Left lobe of liver (tissue), 2 donors: ENCODE measurements around the gene RPP21. TPM values are rescaled to one million over a fixed set of nuclear protein-coding genes. Genes with fewer than 3 reads are reported as not detected.
A peak's percentile ranks its signal among the peaks of the same experiment; 100 is the strongest.
"Not testable (repeated sequence)": the region's sequence is repeated elsewhere in the genome, so short reads cannot be mapped to it uniquely, and the experiment has no call there.

Experiments used
- ATAC-seq: fragments of 200-7000 bp; cut with Tn5 transposase; one replicate; pipeline ENCODE4 v1.9.1; 2020; ENCODE audit warnings: mild to moderate bottlenecking, moderate library complexity
- DNase-seq: peaks from one replicate; pipeline ENCODE4 v3.0.0-alpha.2; 2020; ENCODE audit warnings: low spot score
- total RNA-seq: library from RNA; stranded (reverse); gene quantifications from one replicate; pipeline ENCODE4 v1.2.1, GENCODE V29; 2021
- donor health status: DM: no; HTN: no; CAD: no; lungs with moderate emphysema.
- donor health status: DM: no; HTN: yes; CAD: no.

RPP21 gene
- total RNA-seq, 1 donor from 2014 or later: 16.1 TPM

GRCh38 chr6:30369280-30369679, 24.3 kb downstream of the RPP21 start:
- ATAC-seq: not testable (repeated sequence)

DNA sequence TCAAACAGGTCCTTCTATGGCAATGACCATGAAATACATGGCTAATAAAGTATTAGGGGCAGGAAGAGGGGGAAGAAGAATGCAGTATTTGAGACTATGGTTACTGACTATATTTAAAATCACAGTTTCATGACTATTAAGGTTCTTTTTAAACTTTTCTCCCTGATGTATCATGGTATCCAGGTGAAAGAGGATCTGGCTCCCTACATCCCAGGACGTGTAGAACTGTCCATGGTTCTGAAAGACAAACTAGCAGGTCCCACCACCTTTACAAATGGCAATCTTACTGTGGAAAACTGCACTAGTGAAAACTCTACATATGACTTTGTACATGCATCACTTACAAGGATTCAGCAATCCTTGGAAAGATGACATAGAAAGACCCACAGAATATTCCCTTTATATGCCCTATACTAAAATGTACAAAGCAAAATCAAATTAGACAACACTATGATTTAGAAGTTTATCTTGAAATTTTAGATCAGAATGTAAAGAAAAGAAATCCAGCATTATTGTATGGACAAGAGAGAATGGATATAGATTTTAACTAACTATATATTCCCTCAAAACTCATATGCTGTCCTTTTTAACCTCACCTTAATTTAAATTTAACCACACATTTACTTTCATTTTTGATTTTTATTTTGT, 33.5 kb downstream of the RPP21 start:
- ATAC-seq: peak; percentile 72
- DNase-seq: no peak

More at GRCh38 chr6:30369280-30369679, 24.3 kb downstream of the RPP21 start:
- DNase-seq: not testable (repeated sequence)

GRCh38 chr6:30380464-30380863, 35.5 kb downstream of the RPP21 start:
- DNase-seq: no peak
- no peak for ATAC-seq

DNA sequence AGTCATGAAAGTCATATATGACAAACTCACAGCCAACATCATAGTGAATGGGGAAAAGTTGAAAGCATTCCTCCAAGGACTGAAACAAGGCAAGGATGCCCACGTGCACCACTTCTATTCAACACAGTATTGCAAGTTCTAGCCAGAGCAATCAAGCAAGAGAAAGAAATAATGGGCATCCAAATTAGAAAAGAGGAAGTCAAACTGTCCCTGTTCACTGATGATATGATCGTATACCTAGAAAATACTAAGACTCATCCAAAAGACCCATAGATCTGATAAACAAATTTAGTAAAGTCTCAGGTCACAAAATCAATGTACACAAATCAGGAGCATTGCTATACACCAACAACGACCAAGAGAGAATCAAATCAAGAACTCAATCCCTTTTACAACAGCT, 41.2 kb downstream of the RPP21 start:
- DNase-seq (no peak), ATAC-seq (no peak)

GRCh38 chr6:30391240-30391639, 46.3 kb downstream of the RPP21 start:
- no peak for DNase-seq
- no peak for ATAC-seq

DNA sequence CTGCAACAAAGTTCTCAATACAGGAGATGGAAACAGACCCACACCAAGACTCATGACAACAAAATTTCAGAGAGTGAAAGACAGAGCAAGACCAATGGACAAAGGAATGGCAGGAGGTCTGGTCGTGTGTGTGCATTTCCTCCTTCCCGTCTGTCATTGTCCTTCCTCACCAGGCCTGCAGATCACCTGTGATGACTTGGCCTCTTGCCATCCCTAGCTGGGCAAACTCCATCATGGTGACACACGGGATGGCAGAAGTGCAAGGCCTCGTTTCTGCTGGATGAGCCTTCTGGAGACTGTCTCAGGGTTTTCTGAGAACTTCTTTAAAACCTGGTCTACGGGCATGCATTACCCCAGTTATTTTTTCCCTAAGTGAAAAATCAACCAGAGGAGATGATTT, 49.2 kb downstream of the RPP21 start:
- ATAC-seq (peak; percentile 66), DNase-seq (peak; percentile 57)

Other genes with a start within 250 kb of the RPP21 start
- gene TRIM31, start 232.1 kb upstream of the RPP21 start, total RNA-seq: not detected
- not detected for gene TRIM40, start 209.0 kb upstream of the RPP21 start, total RNA-seq
- gene TRIM10, start 183.9 kb upstream of the RPP21 start, total RNA-seq: 1.9 TPM
- 3.0 TPM for gene TRIM15, start 181.6 kb upstream of the RPP21 start, total RNA-seq
- 47.2 TPM for gene TRIM26, start 131.8 kb upstream of the RPP21 start, total RNA-seq
- 6.8 TPM for gene TRIM39, start 18.2 kb upstream of the RPP21 start, total RNA-seq
- 141 TPM for gene HLA-E, start 144.4 kb downstream of the RPP21 start, total RNA-seq
- 24.0 TPM for gene GNL1, start 211.3 kb downstream of the RPP21 start, total RNA-seq
- 2.3 TPM for gene PRR3, start 212.1 kb downstream of the RPP21 start, total RNA-seq
- gene ABCF1, start 226.3 kb downstream of the RPP21 start, total RNA-seq: 24.4 TPM